ENCODE results near the gene ACOX2.

DNA sequence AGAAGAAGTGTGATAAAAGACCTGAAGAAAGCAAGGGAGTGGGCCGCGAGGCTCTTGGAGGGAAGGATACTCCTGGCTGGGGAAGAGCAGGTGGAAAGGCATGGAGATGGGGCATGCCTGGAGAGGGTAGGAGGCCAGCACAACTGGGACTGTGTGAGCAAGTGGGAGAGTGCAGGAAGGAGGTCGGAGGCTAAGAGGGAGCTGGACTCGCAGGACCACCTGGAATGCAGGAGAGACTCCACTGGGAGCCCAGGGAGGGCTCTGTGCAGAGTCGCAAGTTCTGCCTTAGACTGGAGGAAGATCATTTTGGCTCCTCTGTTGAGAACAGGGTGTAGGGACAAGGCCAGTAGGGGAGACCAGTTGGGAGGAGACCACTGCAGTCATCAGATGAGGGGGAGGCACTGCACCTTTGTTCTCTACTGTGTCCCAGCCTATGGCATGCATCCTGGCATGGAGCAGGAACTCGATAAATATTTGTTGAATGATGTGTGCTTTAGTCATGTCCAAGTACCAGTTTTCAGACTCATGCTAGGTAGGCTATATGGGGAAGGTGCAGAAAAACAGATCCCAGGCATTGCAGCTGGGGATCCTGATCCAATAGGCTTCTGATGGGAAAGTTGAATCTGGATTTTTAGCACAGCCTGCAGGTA is 26.5 kb upstream of the ACOX2 start:
- TF ChIP-seq, protein P1, sequence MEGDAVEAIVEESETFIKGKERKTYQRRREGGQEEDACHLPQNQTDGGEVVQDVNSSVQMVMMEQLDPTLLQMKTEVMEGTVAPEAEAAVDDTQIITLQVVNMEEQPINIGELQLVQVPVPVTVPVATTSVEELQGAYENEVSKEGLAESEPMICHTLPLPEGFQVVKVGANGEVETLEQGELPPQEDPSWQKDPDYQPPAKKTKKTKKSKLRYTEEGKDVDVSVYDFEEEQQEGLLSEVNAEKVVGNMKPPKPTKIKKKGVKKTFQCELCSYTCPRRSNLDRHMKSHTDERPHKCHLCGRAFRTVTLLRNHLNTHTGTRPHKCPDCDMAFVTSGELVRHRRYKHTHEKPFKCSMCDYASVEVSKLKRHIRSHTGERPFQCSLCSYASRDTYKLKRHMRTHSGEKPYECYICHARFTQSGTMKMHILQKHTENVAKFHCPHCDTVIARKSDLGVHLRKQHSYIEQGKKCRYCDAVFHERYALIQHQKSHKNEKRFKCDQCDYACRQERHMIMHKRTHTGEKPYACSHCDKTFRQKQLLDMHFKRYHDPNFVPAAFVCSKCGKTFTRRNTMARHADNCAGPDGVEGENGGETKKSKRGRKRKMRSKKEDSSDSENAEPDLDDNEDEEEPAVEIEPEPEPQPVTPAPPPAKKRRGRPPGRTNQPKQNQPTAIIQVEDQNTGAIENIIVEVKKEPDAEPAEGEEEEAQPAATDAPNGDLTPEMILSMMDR (IDR thresholded peaks at IDR 0.05): no peak
- TF ChIP-seq POLR2A (IDR thresholded peaks at IDR 0.05): no peak

Measured in lower leg skin (tissue), 3 donors.